ENCODE results near the gene TTC36. TPM values are rescaled to one million over a fixed set of nuclear protein-coding genes. Genes with fewer than 3 reads are reported as not detected.

TTC36 gene
- total and polyA plus RNA-seq, 2 of the 13 experiments (the other 11 are each of a cell fraction or from before 2014, with no cell fraction given), result 0.13 to 0.40 TPM

DNA sequence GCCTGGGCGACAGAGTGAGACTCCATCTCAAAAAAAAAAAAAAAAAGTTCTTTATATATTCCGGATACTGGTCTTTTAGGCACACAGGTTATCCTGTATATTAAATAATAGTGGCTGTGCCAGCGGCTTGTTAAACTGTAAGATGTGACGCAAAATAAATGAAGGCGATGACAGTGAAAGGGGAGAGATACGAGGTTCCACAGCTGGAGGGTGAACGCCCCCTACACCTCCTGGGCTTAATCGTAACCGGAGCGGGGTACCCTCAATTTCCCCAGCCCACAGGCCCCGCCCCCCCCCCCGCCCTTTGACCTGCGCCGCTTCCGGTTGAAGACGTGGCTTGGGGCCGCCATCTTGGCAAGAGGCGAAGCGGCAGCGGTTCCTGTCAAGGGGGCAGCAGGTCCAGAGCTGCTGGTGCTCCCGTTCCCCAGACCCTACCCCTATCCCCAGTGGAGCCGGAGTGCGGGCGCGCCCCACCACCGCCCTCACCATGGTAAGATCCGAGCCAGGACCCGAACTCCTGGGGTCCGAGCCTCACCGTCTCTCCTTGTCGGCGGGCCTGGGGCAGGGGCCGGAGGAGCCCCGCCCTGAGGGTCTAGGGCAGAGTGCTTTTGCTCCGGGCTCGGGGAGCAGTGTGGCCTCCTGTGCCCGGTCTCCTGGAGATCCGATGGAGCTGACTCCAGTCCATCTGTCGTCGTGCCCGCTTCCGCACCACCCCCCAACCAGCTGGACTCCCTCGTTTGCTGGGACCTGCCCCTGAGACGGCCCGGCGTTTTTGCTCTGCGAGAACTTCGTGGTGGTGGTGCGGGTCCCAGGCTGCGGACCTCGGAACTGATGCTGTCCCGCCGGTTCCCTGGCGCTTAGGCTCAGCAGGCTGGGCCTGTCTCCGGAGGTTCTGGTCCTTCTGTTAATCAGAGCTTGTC is 45.0 kb downstream of the TTC36 start, which contains the start of gene ARCN1 (continued):
- TF ChIP-seq ZMYM4 (CRISPR knock-in tag; IDR thresholded peaks at IDR 0.05) (peak; percentile 60), ETV5 (CRISPR knock-in tag; IDR thresholded peaks at IDR 0.05; ENCODE audit: borderline replicate concordance) (peak; percentile 57), TP53 (CRISPR knock-in tag; conservative IDR thresholded peaks at IDR 0.05) (0 out of 2 replicates have a peak, but pooled peaks have one; percentile 3), HDAC6 (IDR thresholded peaks at IDR 0.05; ENCODE audit: low read depth, low read length) (no peak), ZKSCAN1 (IDR thresholded peaks at IDR 0.05; ENCODE audit: low read length) (no peak), ISX (CRISPR knock-in tag; conservative IDR thresholded peaks at IDR 0.05) (no peak), ZSCAN21 (CRISPR knock-in tag; IDR thresholded peaks at IDR 0.05; ENCODE audit: borderline replicate concordance) (peak; percentile 53; the same call in 1 of the 2 replicates), ZBTB1 (CRISPR knock-in tag; IDR thresholded peaks at IDR 0.05; ENCODE audit: borderline replicate concordance) (no peak), ZNF17 (CRISPR knock-in tag; IDR thresholded peaks at IDR 0.05) (no peak)
- TF ChIP-seq, protein P1, sequence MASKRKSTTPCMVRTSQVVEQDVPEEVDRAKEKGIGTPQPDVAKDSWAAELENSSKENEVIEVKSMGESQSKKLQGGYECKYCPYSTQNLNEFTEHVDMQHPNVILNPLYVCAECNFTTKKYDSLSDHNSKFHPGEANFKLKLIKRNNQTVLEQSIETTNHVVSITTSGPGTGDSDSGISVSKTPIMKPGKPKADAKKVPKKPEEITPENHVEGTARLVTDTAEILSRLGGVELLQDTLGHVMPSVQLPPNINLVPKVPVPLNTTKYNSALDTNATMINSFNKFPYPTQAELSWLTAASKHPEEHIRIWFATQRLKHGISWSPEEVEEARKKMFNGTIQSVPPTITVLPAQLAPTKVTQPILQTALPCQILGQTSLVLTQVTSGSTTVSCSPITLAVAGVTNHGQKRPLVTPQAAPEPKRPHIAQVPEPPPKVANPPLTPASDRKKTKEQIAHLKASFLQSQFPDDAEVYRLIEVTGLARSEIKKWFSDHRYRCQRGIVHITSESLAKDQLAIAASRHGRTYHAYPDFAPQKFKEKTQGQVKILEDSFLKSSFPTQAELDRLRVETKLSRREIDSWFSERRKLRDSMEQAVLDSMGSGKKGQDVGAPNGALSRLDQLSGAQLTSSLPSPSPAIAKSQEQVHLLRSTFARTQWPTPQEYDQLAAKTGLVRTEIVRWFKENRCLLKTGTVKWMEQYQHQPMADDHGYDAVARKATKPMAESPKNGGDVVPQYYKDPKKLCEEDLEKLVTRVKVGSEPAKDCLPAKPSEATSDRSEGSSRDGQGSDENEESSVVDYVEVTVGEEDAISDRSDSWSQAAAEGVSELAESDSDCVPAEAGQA (IDR thresholded peaks at IDR 0.05; ENCODE audit: low read depth), result peak; percentile 74; the same call in 1 of the 2 replicates
- TF ChIP-seq, protein P1 (CRISPR knock-in tag; IDR thresholded peaks at IDR 0.05; ENCODE audit: borderline replicate concordance), result no peak
- TF ChIP-seq, protein P2, sequence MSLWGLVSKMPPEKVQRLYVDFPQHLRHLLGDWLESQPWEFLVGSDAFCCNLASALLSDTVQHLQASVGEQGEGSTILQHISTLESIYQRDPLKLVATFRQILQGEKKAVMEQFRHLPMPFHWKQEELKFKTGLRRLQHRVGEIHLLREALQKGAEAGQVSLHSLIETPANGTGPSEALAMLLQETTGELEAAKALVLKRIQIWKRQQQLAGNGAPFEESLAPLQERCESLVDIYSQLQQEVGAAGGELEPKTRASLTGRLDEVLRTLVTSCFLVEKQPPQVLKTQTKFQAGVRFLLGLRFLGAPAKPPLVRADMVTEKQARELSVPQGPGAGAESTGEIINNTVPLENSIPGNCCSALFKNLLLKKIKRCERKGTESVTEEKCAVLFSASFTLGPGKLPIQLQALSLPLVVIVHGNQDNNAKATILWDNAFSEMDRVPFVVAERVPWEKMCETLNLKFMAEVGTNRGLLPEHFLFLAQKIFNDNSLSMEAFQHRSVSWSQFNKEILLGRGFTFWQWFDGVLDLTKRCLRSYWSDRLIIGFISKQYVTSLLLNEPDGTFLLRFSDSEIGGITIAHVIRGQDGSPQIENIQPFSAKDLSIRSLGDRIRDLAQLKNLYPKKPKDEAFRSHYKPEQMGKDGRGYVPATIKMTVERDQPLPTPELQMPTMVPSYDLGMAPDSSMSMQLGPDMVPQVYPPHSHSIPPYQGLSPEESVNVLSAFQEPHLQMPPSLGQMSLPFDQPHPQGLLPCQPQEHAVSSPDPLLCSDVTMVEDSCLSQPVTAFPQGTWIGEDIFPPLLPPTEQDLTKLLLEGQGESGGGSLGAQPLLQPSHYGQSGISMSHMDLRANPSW (CRISPR knock-in tag; IDR thresholded peaks at IDR 0.05; ENCODE audit: borderline replicate concordance), result no peak
- TF ChIP-seq, protein P3, sequence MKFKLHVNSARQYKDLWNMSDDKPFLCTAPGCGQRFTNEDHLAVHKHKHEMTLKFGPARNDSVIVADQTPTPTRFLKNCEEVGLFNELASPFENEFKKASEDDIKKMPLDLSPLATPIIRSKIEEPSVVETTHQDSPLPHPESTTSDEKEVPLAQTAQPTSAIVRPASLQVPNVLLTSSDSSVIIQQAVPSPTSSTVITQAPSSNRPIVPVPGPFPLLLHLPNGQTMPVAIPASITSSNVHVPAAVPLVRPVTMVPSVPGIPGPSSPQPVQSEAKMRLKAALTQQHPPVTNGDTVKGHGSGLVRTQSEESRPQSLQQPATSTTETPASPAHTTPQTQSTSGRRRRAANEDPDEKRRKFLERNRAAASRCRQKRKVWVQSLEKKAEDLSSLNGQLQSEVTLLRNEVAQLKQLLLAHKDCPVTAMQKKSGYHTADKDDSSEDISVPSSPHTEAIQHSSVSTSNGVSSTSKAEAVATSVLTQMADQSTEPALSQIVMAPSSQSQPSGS (CRISPR knock-in tag; IDR thresholded peaks at IDR 0.05), result peak; percentile 22; the same call in 1 of the 2 replicates

Data from HepG2 (cell line).